Hematopoietic multipotent progenitor cell treated with erythropoietin and hydrocortisone succinate and interleukin-3 and kit ligand, for 4 days (in vitro differentiated cells): ENCODE data around the gene USH1C.

Source experiments
- DNase-seq: peaks from one replicate; pipeline ENCODE4 v3.0.0-alpha.2; 2015

Gene USH1C

DNA sequence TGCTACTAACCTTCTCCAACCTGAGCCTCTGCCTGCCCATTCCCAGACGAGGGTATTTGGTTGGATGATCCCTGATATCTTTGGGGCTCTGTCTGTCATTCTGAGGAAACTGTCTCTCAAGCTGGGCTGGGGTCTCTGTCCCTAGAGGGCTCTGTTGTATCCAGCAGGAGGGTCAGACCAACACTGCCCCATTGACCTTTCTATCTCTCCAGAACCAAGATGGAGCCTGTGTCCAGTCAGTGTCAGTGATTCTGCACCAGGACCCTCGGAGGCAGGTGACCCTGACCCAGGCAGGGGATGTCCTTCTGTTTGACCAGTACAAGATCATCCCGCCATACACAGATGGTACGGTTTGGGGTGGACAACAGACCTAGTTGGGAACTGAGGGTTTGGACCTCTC, 24.7 kb upstream of the USH1C start:
- DNase-seq = no peak

DNA sequence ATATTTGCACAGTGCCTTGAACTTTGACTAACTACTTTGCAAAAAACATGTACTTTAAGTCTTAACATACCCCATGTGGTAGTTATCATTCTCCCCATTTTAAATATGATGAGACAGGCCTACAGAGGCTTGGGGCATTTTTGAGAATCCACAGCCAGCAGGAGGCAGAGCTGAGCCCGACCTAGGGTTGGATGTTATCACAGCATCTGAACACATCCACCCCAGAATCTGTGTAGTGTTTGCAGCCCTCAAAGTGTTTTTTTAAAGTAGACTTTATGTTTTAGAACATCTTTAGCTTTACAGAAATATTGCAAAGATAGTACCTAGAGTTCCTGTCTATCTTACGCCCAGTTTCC, 20.4 kb upstream of the USH1C start:
- DNase-seq = peak; percentile 31

DNA sequence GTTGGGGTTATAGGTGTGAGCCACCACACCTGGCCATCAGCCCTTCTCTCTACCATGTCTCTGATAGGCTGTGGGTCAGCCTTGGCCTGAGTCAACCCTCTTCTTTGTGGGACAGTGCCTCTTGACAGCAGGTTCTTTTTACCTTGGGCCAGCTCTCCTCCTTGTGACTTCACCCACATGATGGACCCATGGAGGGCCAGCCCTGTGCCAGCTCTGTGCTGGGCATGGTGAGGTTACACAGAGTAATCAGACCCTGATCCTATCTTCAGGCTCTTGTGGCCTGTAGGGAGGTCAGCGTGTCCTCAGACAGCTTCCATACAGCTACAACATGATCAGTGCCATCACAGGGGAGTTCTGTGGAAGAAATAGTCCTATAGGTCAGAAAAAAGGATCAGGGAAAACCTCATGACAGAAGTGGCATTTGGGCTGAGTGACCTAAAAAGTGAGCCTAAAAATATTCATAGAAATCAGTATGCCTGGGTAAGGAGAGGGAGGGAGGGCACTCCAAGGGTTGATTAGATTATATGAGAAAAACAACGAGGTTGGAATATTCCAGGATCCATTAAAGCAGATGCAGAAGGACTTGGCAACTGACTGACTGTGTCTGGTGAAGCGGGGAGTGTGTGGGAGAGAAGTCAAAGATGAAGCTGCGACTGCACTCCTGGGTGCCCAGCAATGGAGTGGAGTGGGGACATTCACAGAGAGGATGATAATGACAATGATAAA, 19.9 kb upstream of the USH1C start:
- DNase-seq = no peak

DNA sequence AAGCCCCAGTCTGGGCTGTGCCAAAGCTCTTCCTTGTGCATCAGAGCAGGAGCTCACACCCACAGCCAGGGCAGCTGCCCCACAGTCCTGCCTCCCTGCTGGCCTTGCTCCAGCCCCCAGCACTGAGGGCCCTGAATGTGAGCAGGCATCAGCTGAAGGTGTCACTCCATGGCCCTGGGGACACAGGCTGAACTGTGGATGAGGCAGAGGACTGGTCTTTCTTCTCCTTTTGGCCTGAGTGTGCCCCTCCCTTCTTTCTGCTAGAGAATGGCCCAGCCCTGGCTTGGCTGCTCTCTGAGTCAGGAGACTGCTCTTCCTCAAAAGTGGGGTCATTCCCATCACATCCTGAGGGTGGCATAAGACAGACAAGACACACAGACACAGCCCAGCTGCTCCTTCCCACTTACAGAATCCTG, 19.0 kb upstream of the USH1C start:
- peak; percentile 45 for DNase-seq

DNA sequence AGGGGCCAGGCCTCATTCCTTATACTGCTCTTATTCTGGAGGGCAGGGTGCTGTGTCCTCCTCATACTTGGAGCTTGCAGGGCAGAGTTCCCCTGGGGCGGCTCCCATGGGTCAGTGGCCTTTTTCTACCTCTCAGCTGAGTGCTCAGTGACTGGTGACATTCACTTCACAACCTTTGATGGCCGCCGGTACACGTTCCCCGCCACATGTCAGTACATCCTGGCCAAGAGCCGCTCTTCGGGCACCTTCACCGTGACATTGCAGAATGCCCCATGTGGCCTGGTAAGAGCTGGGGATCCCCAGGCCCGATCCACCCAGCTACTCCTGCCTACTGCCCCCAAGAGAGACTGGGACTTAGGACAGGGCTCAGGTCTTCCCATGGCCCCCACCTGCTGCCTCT, 17.3 kb upstream of the USH1C start:
- no peak for DNase-seq

DNA sequence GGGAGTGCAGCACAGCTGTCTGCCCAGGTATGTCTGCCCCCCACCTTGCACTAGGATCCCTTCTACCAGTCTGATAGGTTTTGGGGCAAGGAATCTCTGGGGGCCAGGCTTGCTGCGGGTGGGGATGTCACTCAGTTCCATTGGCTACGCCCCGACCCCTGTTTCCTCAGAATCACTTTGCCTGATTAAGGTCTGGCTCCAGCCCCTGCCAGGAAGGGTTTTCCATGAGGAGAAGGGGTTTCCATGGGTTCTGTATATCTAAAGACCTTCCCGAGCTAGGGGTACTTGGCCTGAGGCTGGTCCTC, 16.8 kb upstream of the USH1C start:
- DNase-seq = no peak

DNA sequence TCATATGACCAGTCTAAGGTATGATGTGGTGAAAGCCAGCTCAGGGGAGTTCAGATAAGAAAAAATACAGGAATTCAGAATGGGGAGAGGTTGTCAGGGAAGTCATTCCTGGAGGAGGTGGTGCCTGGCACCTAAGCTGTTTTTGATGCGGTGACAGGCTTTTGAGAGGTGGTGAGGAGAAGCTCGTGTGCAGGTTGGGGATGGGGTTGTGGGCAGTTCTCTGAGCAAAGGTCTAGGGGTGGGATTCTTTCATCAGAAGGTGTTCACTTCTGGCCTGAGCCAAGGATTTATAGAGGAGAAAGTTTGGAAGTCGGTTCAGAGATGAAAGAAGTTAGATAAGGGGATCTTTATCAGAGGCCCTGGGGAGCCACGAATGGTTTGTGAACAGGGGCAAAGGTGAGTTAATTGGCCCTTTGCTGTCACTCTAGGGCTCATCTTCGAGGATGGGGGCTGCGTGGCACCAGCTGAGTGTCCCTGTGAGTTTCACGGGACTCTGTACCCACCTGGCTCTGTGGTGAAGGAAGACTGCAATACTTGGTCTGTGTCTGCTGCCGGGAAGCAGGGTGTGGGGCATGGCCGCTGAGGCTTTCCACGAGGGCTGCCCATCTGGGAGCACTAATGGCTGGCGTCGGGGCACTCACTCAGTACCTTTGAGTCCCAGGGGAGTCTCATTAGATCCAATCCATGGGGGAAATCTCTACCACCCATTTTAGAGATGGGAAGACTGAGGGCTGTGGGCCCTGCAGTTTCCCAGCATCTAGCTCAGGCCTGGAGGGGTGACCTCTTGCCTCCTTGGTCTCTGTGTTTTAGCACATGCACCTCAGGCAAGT, 16.3 kb upstream of the USH1C start:
- DNase-seq = no peak

DNA sequence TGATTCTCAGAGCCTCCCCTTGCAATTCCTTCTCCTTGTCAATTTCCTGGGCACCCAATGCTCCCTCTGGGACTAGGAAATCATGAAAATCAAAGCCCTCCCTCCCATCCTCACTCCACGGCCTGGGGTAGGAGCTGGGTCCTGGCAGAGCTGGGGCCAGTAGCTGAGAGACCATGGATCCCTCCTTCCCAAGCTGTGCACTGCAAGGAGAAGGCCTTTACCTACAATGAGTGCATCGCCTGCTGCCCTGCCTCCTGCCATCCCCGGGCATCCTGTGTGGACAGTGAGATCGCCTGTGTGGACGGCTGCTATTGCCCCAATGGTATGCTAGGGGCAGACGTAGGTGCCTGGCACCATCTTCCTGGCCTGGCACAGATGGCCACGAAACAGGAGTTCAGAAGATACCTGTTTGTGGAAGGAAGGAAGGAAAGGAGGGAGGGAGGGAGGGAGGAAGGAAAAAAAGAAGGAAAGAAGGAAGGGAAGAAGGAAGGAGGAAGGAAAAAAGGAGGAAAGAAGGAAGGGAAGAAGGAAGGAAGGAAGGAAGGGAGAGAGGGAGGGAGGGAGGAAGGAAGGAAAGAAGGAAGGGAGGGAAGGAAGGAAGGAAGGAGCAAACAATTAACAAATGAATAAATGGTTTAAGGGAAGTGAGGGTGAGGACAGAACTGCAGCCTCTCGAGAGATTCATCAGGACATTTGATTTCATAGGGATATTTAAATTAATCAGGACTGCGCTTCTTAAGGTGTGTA, 15.3 kb upstream of the USH1C start:
- DNase-seq = no peak

DNA sequence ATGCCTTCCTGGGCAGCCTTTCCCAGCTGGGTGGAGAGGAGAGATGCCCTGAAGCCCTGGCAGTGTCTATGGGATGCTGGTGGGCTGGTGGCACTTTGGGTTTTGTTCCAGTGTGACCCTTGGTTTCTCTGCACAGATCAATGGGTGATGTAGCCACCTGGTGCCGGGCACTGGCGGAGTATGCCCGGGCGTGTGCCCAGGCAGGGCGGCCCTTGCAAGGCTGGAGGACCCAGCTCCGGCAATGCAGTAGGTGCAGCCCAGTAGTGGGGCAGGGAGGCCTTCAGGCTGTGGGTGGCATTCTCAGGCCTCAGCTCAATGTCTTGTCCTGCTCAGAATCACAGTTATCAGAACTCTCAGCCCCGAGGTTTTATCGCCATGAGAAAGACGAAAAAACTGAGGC, 14.7 kb upstream of the USH1C start:
- DNase-seq = no peak

DNA sequence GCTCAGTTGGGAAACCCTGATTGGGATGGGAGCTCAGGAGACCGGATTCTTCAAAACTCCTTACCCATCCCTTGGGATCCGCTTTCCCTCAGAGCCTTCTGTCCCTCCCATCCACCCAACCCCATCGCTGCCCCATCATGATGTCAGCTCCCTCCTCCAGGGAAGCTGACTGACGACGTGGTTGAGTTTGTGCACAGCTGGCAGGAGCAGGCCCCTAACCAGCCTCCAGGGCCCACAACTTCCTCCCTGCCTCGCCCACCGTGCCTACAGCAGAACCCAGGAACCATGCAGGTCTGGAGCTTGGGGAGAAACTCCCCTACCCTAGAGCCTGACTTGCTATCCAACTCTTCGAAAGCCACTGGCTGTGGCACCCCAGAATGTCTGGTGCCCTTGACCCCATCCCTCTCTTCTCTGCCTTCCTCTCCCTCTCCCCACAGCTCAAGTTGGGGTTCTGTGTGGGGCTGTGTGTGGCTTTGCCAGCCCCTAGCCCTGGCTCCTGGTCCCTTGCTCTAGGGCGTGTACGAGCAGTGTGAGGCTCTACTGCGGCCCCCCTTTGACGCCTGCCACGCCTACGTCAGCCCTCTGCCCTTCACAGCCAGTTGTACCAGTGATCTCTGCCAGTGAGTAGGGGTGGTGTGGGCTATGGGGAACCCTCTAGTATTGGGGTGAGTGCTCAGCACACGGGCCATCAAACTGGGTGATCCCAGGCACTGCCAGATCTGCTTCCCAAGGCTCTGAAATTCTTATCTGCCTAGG, 14.0 kb upstream of the USH1C start:
- DNase-seq = no peak

DNA sequence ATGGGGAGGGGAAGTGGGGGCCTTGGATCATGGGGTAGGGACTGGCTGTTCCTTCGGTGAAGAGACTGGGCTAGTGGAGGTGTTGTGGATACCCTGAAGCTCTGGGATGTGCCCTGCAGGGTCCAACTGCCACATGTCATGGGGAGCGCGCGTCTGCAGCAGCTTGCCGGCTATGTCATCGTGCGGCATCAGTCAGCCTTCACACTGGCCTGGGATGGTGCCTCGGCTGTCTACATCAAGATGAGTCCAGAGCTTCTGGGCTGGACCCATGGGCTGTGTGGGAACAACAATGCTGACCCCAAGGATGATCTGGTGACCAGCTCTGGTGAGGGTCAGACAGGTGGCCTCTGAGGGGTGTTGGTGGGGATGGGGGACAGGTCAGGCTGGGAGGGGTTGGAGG, 12.8 kb upstream of the USH1C start:
- no peak for DNase-seq

DNA sequence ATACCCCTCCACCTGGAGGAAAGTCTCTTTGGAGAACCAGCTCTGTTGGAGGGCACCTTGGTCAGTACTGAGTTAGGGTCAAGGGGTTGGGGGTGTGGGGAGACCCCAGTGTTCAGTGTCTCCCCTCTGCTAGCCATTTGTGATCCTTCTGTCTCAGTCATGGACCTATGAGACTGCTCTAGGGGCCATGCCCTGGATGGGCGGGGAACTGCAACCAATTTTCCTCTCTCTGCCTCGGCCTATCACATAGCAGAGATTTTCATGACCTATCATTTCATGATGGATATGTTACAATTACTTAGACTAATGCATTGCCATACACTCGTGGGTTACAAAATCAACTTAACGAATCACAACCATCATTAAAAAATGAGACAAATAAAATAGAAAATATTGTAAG, 10.3 kb upstream of the USH1C start:
- DNase-seq = peak; percentile 28

DNA sequence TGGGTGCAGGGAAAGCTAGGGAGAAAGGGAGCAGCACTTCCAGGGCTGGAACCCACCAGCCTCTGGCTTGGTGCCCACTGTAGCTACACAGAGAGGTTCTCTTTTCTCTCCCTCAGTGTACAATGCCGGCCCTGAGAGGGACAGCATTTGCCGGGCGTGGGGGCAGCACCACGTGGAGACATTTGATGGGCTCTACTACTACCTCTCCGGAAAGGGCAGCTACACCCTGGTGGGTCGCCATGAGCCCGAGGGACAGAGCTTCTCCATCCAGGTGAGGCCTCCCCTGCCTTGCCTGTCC, 9.0 kb upstream of the USH1C start:
- no peak for DNase-seq

DNA sequence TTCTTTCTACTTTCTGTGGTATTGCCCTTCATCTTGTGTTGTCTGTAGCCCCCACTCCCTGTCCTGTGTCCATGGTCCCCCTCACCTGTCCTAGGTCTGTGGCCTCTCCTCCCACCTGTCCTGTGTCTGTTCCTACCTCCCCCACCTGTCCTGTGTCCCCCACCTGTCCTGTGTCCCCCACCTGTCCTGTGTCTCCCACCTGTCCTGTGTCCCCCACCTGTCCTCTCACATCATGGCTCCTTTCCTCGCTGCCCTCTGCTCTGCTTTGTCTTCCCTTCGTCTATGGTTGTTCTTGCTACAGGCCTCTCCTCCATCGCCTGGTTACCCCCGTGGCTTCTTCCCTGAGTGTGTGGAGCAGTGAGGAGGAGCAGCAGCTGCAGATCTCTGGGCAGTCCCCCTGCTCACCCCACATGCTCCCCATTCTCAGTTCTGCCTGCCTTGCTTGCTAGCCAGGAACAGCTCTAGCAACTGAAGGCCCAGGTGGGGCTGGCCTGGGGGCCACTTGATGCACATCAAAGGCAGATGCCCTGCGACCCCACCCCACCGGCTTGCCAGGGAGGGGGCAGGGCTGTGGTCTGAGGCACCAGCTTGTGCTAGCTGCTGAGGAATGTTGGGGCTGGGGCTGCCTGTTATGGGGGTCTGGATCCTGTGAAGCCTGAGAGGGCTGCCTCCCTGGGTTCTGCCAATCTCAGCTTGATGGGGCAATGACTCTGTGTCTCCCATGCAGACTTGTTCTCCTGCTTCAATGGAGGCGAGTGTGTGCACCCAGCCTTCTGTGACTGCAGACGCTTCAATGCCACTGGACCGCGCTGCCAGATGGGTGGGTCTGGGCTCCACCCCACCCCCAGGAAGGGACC, 8.4 kb upstream of the USH1C start:
- DNase-seq = no peak

DNA sequence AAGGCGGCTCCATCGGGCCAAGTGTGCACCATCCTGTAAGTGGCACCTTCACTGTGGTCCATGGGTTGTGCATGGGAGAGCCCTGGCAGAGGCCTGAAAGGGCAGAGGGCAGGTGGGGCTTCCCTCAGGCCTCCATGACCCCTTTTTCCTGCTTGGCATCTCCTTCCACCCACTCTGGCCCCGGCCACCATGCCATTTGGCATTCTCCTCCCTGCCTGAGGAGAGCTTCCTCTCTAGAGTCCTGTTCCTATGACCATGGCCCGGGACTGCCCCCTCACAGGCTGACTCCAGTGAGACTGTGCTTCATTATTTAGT, 7.8 kb upstream of the USH1C start:
- DNase-seq = no peak

DNA sequence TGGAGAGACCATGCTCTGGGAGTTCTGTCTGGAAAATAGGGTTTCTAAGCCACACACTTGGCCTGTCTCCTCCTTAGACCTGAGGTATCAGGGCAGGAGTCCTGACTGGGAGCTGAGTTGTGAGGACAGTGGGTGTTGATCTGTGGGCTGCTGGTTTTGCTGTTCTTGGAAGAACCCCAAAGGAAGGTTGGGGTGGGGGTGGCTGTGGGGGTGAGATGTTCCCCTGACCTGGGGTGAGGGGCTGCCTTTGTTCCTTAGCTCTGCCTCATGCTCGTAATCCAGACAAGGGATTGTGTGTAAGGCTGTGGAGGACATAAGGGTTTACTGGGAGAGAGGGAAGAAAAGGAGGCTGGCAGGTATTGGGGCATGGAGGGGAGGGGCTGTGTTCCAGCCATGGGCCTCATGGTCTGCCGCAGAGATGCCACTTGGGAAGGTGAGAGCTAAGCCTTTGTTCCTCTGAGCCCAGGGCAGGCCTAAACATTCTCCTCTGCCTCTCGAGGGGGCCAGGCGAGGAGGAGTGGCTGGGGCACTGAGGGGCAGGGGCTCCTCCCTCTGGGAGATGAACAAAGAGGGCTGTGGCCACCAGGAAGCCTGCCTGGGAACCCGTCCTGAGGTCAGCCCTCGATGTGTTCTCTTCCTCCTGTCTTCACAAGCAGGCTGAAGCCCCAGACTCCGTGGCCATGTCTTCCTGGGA, 7.3 kb upstream of the USH1C start:
- DNase-seq = no peak

DNA sequence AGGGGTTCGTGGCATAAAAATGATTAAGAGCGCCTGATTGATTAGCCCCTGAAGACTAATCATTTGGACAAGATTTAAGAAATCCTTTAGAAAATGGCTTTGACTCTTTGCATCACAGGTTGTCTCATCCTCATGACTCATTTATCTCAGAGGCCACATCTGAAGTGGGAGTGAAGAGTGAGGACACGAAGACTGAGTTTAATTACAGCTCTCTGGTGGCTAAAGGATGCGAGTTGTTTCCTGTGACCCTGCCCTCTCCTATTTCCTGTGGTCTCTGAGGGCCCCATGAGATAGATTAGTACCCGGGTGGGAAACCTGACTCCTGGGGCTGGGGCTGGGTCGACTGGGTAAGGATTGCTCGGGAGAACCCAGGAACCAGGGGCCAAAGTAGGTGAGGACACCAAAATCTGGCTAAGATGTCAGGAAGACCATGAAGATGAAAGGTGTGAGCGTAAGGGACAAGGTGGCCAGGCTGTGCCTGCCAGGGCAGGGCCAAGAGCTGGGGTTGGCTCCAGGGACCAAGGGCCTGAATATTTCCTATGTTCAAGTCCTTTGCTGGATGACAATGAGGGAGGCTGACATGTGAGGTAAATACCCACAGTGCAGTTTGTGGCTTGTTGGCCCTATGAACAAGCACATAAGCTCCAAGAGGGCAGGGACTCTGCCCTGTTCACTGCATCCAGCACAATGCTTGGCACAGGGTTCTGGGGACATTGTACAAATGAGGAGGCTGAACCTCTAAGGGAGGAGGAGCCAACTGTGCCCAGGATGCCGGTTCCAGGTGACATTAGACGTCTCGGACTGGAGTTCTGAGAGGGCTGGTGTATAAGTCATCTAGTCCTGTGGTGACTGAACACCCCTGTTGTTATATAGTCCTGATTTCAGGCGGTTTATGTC, 6.5 kb upstream of the USH1C start:
- DNase-seq = no peak

DNA sequence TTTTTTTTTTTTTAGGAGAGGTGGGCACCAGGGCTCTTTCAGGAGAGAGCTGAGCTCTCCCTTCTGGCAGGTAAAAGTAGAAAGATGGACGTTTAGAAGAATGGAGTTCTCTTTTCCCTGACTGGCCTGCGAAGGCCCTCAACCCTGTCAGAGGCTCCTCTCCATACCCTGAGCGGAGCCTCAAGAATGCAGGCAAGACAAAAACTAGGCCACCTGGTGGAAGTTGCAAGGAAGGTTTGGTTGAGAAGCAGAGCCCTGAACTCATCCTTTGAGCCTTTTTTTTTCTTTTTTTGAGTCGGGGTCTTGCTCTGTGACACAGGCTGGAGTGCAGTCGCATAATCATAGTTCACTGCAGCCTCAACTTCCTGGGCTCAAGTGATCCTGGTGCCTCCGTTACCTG, 4.2 kb upstream of the USH1C start:
- no peak for DNase-seq

DNA sequence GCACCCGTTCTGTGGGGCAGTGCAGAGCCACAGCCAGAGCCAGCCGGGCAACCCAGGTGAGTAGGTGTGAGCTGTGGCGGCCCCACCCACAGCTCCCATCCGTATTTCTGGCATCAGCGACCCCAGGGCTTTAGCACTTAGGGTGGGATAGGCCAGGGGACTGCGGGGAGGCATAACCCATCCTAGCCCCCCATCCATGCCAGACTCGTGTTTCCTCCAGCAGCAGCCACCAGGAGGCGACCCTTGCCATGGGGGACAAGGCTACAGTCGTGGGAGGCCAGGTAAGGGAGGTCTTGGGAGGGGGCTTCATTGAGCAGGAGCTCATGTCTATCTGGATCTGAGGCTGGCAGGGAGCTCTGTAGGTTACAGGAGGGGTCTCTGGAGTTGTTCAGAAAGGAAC, 3.7 kb upstream of the USH1C start:
- DNase-seq = no peak

DNA sequence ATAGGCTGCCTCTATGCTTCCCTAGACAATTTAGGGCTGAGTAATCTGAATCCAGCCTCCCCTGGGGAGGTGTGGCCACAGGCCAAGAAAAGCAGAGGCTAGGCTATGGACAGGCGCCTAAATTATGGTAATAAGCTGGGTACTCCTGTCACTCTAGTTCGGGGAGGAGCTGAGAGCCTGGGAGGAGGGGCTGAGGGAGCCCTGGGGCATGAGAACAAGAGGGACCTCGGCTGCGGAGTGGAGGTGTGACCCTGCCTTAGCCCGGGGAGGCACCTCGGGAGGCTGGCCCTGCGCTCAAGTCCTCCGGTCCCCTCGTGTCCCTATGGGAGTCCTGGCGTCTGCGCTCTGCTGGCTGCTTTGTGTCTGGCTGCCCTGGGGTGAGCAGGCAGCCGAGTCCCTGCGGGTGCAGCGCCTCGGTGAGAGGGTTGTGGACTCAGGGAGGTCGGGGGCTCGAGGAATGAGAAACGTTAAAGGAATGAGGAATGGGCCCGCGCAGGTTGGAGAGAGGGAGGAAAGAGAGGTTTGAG, 2.9 kb upstream of the USH1C start, which contains the start of gene OTOG:
Gene OTOG (plus strand): TSS at position 209 of the 527 bp plus-strand sequence. CDS start 114 bp downstream, at position 323.
- DNase-seq = peak; percentile 20

DNA sequence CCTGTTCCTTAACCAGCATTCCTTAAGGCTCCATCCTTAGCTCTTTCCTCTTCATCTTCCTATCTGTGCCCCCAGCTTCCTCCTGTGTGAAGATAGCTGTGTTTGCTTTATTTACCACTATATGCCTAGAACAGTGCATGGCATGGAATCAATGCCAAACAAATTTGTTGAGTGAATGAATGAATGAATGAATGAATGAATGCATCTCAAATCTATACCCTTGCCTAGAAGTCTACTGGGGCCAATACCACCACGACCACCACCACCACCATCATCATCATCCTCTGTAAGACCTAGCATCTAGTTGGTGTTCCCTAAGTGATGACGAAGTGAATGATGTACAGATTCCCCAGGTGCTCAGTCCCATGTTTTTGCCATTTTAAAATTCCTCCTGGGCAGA, 2.0 kb upstream of the USH1C start:
- DNase-seq = no peak
